Measurements from ENCODE around the gene CYP4A22. TPM values are rescaled to one million over a fixed set of nuclear protein-coding genes. Genes with fewer than 3 reads are reported as not detected.

The CYP4A22 gene
- polyA plus RNA-seq, 1 experiment = not detected

- DNase-seq (ENCODE audit: low read depth, low spot score) = no peak
These were observed 42.8 kb downstream of the CYP4A22 start for GRCh38 chr1:47179988-47180563.

GRCh38 chr1:47180603-47181094, 43.4 kb downstream of the CYP4A22 start:
- ChIA-PET CTCF (interaction anchor here (1.2 to 4.9 kb wide), 4 partner anchors 12 to 546 kb away, joined by 4 to 56 read pairs (median 10); no protein-coding TSS in a partner anchor), POLR2A (no interaction called here)
- Histone ChIP-seq H3K9me3 (ENCODE audit: control insufficient read depth, insufficient read depth, low read length) (no peaks in the 10 kb centered on the region), H3K4me3 (ENCODE audit: low read depth, low read length) (no peak overlapping the region), H3K27ac (ENCODE audit: low read depth, low read length) (no peak overlapping the region), H3K27me3 (ENCODE audit: control insufficient read depth, insufficient read depth, low read length) (peaks cover 8% of the 10 kb centered on the region)
- no peak for DNase-seq (ENCODE audit: low read depth, low spot score)
- TF ChIP-seq CTCF (IDR thresholded peaks at IDR 0.05; ENCODE audit: low read depth, low read length) = no peak

More at GRCh38 chr1:47179988-47180563, 42.8 kb downstream of the CYP4A22 start:
- no peak overlapping the region for H3K27ac ChIP-seq (ENCODE audit: low read depth, low read length)
- peaks cover 8% of the 10 kb centered on the region for H3K27me3 ChIP-seq (ENCODE audit: control insufficient read depth, insufficient read depth, low read length)
- ChIA-PET POLR2A (interaction anchor here (0.7 kb wide), 1 partner anchor 91 kb away, joined by 3 read pairs; no protein-coding TSS in a partner anchor), CTCF (interaction anchor here (0.6 to 6.1 kb wide), 39 partner anchors 9 to 839 kb away, joined by 3 to 127 read pairs (median 6); partner anchors contain the start of genes FOXD2 and PDZK1IP1)
- TF ChIP-seq CTCF (IDR thresholded peaks at IDR 0.05; ENCODE audit: low read depth, low read length) = no peak
- no peaks in the 10 kb centered on the region for H3K9me3 ChIP-seq (ENCODE audit: control insufficient read depth, insufficient read depth, low read length)
- H3K4me3 ChIP-seq (ENCODE audit: low read depth, low read length) = no peak overlapping the region; the same call in 1 of the 2 replicates

GRCh38 chr1:47181095-47181954, 44.1 kb downstream of the CYP4A22 start:
- ChIA-PET CTCF (interaction anchor here (1.2 to 4.9 kb wide), 4 partner anchors 11 to 545 kb away, joined by 4 to 56 read pairs (median 10); no protein-coding TSS in a partner anchor), POLR2A (no interaction called here)
- Histone ChIP-seq H3K27me3 (ENCODE audit: control insufficient read depth, insufficient read depth, low read length) (peaks cover 6% of the 10 kb centered on the region), H3K27ac (ENCODE audit: low read depth, low read length) (no peak overlapping the region), H3K9me3 (ENCODE audit: control insufficient read depth, insufficient read depth, low read length) (no peaks in the 10 kb centered on the region), H3K4me3 (ENCODE audit: low read depth, low read length) (no peak overlapping the region)
- TF ChIP-seq CTCF (IDR thresholded peaks at IDR 0.05; ENCODE audit: low read depth, low read length) = no peak
- DNase-seq (ENCODE audit: low read depth, low spot score) = no peak

GRCh38 chr1:47181955-47182675, 44.9 kb downstream of the CYP4A22 start:
- no peak for DNase-seq (ENCODE audit: low read depth, low spot score)
- H3K27me3 ChIP-seq (ENCODE audit: control insufficient read depth, insufficient read depth, low read length) = peaks cover 6% of the 10 kb centered on the region
- H3K27ac ChIP-seq (ENCODE audit: low read depth, low read length) = no peak overlapping the region
- no peak overlapping the region for H3K4me3 ChIP-seq (ENCODE audit: low read depth, low read length)
- ChIA-PET CTCF (interaction anchor here (1.0 to 4.9 kb wide), 5 partner anchors 11 to 544 kb away, joined by 3 to 56 read pairs (median 5); no protein-coding TSS in a partner anchor), POLR2A (no interaction called here)
- no peak for TF ChIP-seq CTCF (IDR thresholded peaks at IDR 0.05; ENCODE audit: low read depth, low read length)
- H3K9me3 ChIP-seq (ENCODE audit: control insufficient read depth, insufficient read depth, low read length) = no peaks in the 10 kb centered on the region

Data from AG04450 (cell line).